Measurements from ENCODE around the gene CACNB1.

DNA sequence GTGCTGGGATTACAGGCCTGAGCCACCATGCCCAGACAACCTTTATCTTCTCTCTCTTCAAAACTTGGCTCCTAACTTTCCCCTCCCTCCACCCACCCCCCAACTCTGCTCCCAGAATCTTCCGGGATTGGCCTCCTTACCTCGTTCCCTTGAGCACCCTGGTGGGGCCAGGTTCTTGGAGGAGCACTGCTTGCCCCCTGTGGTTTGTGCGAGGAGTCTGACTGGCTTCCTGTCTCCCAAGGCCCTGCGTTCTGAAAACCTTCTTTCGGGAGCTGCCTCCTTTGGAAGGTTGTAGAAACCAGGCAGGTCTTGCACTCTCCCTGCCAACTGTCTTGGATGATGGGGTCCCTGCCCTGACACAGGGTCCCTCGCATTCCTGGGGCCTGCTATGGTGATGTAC lies 65.9 kb downstream of the CACNB1 start:
- TF ChIP-seq POLR2A (IDR thresholded peaks at IDR 0.05) (no peak), POLR2AphosphoS5 (IDR thresholded peaks at IDR 0.05) (no peak)
- TF ChIP-seq, protein P1, sequence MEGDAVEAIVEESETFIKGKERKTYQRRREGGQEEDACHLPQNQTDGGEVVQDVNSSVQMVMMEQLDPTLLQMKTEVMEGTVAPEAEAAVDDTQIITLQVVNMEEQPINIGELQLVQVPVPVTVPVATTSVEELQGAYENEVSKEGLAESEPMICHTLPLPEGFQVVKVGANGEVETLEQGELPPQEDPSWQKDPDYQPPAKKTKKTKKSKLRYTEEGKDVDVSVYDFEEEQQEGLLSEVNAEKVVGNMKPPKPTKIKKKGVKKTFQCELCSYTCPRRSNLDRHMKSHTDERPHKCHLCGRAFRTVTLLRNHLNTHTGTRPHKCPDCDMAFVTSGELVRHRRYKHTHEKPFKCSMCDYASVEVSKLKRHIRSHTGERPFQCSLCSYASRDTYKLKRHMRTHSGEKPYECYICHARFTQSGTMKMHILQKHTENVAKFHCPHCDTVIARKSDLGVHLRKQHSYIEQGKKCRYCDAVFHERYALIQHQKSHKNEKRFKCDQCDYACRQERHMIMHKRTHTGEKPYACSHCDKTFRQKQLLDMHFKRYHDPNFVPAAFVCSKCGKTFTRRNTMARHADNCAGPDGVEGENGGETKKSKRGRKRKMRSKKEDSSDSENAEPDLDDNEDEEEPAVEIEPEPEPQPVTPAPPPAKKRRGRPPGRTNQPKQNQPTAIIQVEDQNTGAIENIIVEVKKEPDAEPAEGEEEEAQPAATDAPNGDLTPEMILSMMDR (IDR thresholded peaks at IDR 0.05), result no peak

All from gastroesophageal sphincter (tissue), 3 donors.